OCI-M2 (cell line): ENCODE data around the gene HOXC4.
"Not testable (repeated sequence)": the region's sequence is repeated elsewhere in the genome, so short reads cannot be mapped to it uniquely, and the experiment has no call there.

Experiments
- DNase-seq: peaks from one replicate; lab custom pipeline; 2025; ENCODE audit not compliant: unreplicated experiment; lab: John Stamatoyannopoulos, UW

Gene HOXC4

DNA sequence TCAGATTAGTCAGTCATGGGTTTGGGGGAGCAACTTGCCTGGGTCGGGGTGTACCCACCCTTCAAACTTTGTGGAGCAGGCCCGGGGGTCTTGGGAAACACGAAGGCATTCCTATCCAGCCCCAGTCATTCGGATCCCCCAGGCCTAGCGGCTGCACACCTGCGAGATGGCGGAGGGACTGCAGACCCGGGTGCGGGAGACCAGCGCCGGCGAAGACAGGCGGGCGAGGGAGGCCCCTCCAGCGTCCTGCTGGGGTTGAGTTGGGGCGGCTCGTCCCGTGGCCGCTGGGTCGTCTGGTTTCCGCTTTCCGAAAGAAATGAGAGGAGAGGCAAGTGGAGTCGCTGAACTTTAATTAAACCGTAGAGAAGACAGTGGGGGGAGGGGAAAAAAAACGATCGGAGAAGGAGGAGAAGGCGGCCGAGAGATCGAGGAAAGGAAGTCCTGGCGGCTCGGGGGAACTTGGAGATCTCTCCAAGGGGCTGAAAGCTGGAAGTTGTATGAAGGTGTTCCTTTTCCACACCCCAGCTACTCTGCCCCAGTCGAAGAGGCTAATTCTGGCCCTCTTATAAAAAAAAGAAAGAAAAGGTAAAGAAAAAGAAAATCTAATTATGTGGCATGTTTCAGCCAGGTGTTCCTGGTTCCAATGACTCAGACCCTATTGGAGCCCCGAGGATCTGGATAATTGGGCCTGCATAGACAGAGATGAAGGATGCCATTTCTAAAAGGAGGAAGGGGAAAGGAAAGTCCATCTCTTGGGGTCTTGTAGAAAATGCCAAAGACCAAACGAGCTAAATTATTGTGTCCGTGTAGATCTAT lies 28.2 kb downstream of the HOXC4 start:
- not testable (repeated sequence) for DNase-seq

DNA sequence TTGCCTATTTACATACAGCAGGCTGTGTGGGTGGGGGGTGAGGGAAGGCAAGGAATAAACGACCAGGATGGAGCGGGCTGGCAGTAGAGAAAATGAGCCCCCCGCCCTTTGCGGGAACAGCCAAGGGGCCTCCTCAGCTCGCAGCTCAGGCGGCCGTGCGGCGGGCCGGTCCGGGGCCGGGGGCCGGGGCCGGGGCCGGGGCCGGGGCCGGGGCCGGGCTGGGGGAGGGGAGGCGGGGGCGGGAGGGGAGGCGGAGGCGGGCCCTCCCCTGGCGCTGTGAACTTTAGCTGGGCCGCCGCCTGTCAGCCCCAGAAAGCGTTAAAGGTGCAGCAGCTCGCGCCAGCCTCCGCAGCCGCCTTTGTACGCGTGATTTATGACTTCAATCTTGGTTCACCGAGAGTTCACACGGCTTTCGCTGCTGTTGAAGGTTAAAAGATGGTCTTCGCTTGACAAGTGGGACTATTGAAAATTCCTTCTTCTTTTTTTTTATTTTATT lies 28.8 kb downstream of the HOXC4 start:
- no peak for DNase-seq

DNA sequence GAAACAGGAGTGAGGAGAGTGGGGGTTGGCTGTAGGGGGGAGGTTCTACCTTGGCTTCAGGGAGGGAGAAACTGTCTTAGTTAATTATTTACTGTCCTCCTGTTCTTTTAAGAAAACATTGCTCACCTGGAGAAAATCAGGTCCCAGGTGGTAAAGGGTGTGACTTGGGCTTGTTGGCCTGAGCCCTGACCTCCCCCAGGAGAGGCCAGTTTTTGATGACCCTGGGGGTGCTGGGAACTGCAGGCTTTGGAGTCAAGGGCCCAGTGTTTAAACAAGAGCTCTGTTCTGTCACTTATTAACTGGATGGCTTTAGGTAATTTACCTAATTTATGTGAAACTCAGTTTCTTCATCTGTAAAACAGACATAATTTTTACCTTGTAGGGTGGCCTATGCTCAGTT lies 34.4 kb downstream of the HOXC4 start:
- DNase-seq: not testable (repeated sequence)

DNA sequence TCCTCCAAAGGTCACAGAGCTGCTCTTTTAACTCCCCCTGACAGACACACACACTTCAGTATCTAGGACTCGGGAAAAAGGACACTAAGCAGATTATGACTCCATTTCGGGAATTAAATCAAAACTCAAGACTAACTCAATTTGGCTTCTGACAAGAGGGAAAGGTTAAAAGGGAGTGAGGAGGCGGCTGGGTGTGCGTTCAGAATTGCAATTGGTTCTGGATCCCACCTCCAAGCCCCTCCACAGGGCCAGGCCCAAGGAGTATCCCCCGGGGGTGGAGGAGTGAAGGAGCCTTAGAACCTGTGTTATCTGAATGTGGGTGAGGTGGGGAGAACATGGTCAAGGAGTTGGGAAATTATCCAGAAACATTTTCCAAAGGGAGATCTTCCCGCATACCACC lies 35.8 kb downstream of the HOXC4 start:
- not testable (repeated sequence) for DNase-seq

DNA sequence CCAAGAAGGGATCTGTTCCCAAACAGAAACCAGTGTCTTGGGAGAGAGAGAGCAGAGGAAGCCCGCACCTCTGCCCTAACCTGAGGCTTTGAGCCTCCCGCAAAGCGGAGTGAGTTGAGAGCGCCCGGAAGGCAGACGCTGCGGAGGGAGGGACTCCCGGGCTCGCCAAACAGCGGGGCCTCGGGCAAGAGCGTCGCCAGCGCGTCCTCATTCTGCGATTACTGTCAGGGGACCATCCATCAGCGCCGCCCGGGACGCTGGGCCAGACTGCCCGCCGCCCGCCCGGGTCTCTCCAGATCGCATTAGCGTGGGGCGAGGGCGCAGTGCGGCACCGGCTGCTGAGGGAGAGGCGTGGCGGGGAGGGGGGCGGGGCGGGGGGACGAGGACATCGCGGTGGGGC lies 36.7 kb downstream of the HOXC4 start:
- DNase-seq: not testable (repeated sequence)

DNA sequence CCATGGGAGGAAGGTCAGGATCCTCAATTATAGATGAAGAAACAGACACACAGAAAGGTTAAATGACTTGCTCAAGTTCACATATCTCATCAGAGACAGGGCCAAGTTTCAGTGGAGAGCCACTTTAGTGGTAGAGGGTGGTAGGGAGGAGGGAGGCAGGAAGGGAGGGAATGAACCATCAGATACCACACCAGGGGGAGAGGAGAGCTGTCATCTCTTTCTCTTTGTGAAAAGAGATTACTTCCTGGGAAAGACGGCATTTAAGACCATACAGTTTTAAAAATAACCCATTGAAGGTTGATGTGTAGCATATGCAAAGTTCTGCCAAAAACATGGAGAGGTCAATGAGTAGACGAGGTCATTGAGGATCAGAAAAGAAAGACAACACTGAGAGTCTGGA lies 39.3 kb downstream of the HOXC4 start:
- DNase-seq: not testable (repeated sequence)

DNA sequence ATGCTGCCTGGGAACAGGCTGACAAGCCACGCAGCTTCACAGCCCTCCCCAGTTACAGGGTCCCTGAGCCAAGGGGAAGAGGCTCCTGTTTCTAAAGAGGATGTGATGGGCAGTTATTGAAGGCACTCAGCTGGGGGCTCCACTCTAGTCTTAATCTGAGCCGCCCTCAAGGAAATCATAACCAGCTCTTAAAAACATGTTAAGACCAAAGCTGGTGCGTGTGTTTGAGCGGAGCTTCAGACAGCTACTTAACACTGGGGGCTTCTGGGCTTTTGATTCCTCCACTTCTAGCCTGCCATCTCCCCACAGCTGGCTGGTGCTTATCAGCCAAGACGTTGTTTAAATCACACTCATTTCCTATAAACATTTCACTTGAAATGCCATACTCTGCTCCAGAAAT lies 42.3 kb downstream of the HOXC4 start:
- not testable (repeated sequence) for DNase-seq

DNA sequence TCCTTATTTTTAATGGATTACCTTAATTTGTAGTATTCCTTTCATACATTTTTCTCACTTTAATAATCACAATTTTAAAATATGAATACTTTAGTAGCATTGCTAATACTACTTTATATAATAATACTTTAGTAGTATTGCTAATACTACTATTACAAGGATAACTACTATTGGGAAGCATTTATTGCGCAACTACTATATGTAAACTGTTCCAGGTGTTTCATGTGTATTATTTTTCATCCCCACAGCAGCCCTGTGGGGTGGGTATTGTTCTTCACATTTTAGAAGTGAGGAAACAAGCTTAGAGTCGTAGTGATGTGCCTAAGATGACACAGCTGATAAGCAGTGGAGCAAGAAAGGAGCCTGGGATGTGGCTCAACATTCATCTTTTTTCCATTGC lies 45.0 kb downstream of the HOXC4 start:
- not testable (repeated sequence) for DNase-seq

DNA sequence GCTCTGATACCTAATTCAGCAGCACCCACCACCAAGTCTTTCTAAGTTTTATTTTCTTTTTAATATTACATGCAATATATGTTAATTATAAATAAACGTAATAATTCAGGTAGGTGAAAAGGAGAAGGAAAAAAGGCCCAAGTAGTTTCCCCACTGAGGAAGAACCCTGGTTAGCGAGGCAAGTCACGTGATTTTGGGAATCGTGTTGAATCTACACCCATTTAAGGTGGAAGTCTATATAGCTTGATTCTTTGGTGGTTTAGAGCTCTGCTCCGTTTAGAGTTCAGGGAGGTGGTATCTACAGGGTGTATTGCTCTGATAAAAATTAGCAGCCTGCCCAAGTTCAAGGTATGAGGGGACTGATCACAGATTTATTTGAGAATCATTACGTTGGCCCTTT lies 47.0 kb downstream of the HOXC4 start:
- not testable (repeated sequence) for DNase-seq

DNA sequence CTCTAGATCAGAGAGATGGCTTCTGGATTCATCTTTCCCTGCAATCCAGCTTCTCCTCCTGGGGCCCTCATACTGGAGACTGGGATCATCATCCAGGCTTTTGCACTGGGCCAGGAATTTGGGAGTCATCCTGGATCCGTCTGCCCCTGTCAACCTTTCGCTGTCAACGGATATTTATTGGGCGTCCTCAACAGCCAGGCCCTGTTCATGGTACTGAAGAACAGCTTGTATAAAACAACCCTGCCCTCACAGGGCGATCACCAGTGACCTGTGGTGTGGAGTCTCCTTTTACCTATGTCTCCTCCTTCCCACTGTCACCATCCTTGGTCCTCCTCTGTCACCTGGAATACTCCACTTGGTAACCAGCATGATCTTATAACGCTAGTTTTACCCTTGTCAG lies 48.6 kb downstream of the HOXC4 start:
- DNase-seq: not testable (repeated sequence)

DNA sequence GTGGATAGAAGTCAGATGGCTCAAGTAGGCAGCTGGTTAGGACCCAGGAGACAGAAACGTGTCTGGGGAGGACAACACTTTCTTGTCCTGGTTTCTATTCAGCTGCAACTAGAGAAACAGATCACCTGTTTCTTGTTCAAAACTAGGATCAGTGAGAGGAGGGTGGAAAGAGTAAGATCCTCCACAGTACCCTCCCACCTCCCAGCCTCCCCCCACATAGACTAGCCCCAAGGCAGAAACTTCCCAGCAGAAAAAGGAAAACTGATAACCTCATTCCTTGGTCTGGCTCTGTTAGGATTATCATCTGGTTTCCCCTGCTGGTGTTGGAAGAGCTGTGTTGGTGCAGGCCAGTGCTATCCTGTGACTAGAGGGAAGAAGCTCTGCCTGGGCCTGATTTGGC lies 50.2 kb downstream of the HOXC4 start:
- not testable (repeated sequence) for DNase-seq
